SJSA1 (cell line): Measurements from ENCODE around the gene ADCY9. TPM values are rescaled to one million over a fixed set of nuclear protein-coding genes. Genes with fewer than 3 reads are reported as not detected.
A peak's percentile ranks its signal among the peaks of the same experiment; 100 is the strongest.

Source experiments
- DNase-seq, 2 experiments: peaks; one replicate each; pipeline ENCODE4 v3.0.0-alpha.2; 2015 to 2020; ENCODE audit warnings: low spot score in 2 of 2, low read depth in 1 of 2
- H3K27ac ChIP-seq: fragments of 250-450 bp; sonication (Bioruptor Pico); 2 replicates; pipeline ENCODE4 v1.5.1; 2020; ENCODE audit warnings: mild to moderate bottlenecking, moderate library complexity
- H3K27me3 ChIP-seq: fragments of 250-450 bp; sonication (Bioruptor Pico); replicated peaks from 2 replicates; pipeline ENCODE4 v1.5.1; 2020; ENCODE audit warnings: mild to moderate bottlenecking, moderate library complexity
- H3K36me3 ChIP-seq: fragments of 250-450 bp; sonication (Bioruptor Pico); 2 replicates; pipeline ENCODE4 v1.5.1; 2020; ENCODE audit warnings: mild to moderate bottlenecking
- H3K4me1 ChIP-seq: fragments of 250-450 bp; sonication (Bioruptor Pico); replicated peaks from 2 replicates; pipeline ENCODE4 v1.6.1; 2021; ENCODE audit warnings: mild to moderate bottlenecking
- H3K4me3 ChIP-seq: fragments of 250-450 bp; sonication (Bioruptor Pico); 2 replicates; pipeline ENCODE4 v1.5.1; 2020; ENCODE audit warnings: mild to moderate bottlenecking
- H3K9me3 ChIP-seq: fragments of 250-450 bp; sonication (Bioruptor Pico); replicated peaks from 2 replicates; pipeline ENCODE4 v1.5.1; 2020; ENCODE audit warnings: mild to moderate bottlenecking
- total RNA-seq: library from RNA; depleted of rRNA; stranded (reverse); fragments of >200 nt; shearing (Covaris generic); gene quantifications from 2 replicates; pipeline ENCODE4 v1.2.3, GENCODE V29; 2014

The ADCY9 gene
- total RNA-seq, 1 experiment from 2014 or later = 29.8 TPM

DNA sequence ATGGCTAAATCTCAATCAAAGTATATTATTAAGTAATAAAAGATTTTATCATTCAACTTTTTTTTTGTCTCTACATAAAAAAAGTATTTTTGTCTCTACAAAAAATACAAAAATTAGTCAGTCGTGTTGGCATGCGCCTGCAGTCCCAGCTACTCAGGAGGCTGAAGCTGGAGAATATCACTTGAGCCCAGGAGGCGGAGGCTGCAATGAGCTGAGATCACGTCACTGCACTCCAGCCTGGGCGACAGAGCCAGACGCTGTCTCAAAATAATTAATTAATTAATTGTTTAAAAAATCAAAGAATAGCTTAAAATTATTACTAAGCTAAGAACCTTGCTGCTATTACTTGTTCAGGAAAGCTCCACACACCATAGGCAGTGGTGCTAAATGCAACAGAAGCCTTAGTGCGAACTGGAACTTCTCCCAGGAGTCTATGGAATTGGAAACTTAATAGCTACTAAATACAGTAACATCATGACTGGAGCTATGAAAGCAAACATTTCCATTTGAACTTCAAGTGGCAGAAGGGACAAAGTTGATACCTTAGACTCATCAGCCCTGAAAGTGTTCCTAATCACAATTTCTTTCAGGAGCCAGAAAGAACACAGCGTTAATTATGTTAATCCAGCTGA lies 22.6 kb downstream of the ADCY9 start:
- Histone ChIP-seq H3K4me3 (no peak overlapping the region), H3K27me3 (no peaks in the 10 kb centered on the region), H3K4me1 (peaks cover 19% of the 10 kb centered on the region), H3K36me3 (no peaks in the 10 kb centered on the region; the same call in 1 of the 2 replicates), H3K9me3 (no peaks in the 10 kb centered on the region), H3K27ac (no peak overlapping the region)
- no peak for DNase-seq

DNA sequence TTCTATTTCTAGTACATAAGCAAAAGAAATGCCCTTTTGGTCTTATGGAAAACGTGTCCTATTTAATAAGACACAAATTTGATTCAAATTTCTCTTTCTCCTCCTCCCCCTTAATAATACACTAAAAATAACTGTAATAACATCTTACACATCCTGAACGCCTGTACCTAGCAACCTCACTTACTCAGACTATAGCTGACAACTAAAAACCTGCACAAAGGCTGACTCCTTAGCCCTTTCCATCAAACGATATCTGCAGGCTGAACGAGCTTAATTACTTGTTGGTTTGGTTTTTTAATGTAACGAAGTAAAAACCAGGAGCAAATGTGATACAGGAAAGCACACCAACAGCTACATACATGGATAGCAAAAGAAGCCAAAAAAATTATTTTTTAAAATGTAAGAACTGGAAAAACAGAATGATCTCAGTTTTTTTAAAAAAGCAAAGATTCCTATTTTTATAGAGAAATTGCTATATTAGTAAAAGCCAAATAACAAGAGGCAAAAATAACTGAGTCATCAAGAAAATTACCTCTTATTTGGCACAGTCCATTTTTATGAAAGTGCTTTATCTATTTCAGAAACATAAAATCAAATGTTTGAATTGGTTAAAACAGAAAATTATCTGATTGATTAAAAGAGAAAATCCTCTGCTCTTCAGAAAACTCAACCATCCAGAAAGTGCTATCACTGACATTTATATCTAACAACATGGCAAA lies 23.5 kb downstream of the ADCY9 start:
- Histone ChIP-seq H3K36me3 (no peaks in the 10 kb centered on the region; the same call in 1 of the 2 replicates), H3K4me1 (peaks cover 11% of the 10 kb centered on the region), H3K27me3 (no peaks in the 10 kb centered on the region), H3K9me3 (no peaks in the 10 kb centered on the region), H3K4me3 (no peak overlapping the region), H3K27ac (no peak overlapping the region)
- no peak for DNase-seq

DNA sequence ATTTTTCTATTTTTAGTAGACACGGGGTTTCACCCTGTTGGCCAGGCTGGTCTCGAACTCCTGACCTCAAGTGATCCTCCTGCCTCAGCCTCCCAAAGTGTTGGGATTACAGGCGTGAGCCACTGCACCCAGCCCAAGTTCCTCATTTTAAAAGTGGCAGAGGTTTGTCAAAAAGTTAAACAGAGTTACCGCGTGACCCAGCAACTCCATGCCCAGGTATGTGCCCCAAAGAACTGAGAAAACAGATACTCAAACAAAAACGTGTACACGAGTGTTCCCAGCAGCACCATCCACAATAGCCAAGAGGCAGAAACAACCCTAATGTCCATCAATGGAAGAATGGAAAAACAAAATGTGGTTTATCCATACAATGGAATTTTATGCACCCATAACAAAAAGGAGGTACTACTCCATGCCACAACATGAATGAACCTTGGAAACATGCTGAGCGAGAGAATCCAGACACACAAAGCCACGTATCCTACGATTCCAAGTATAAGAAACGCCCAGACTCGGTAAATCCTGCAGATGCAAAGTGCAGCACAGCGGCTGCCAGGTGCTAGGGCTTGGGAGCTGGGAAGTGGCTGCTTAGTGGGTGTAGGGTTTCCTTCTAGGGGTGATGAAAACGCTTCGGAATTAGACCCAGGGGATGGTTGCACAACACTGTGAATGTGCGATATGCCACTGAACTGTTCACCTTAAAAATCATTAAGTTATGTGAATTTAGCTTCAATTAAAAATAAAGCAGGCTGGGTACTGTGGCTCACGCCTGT lies 24.8 kb downstream of the ADCY9 start:
- Histone ChIP-seq H3K4me3 (no peak overlapping the region), H3K36me3 (no peaks in the 10 kb centered on the region; the same call in 1 of the 2 replicates), H3K9me3 (no peaks in the 10 kb centered on the region), H3K4me1 (peaks cover 8% of the 10 kb centered on the region), H3K27me3 (no peaks in the 10 kb centered on the region), H3K27ac (no peak overlapping the region)
- DNase-seq = peak in 1 of 2 experiments; percentile 12

DNA sequence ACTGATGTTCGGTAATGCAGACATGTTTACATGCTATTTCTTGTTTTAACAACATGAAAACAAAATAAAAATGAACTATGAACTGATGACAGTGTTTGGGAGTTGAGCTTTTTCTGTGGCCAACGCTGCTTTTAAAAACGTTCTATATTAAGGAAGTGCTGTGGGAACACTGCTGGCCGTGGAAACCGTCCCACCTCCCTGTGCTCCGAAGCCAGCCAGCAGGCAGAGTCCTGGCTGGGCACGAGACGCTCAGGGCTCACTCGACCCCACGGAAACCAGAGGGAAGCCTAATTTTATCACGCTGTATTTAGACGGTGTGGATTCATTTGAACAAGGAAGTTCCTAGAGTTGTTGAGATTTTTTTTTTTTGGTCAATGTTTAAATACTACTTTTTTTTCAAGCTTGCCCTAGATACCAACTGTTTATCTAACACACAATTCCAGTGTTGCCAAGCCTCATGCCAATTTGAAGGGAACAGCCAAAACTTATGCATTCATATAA lies 25.8 kb downstream of the ADCY9 start:
- Histone ChIP-seq H3K9me3 (no peaks in the 10 kb centered on the region), H3K4me1 (peaks cover 8% of the 10 kb centered on the region), H3K36me3 (no peaks in the 10 kb centered on the region; the same call in 1 of the 2 replicates), H3K27ac (no peak overlapping the region), H3K4me3 (no peak overlapping the region), H3K27me3 (no peaks in the 10 kb centered on the region)
- DNase-seq = peak in 1 of 2 experiments; percentile 30

DNA sequence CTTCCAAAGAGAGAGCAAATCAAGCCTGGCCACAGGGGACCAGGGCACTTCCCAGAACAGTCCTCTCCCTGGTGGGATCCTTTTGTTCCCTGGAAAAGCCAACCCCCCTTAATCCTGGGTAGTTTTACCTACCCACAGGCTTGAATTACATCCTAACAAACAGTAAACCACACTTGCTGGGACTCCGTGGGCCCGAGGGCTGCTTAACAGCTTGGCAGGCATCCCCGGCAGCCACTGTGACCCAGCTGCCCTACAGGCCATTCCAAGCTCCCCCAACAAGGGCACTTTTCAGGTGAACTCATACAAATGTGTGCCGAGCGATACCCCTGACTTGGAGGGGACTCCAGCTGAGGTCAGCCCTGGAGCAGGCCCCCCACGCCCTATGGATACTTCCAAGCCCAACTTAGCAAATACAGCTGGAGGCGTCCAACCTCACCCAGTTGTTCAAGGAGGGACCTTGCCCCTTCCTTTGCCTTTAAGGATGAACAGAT lies 26.4 kb downstream of the ADCY9 start:
- Histone ChIP-seq H3K27ac (no peak overlapping the region), H3K9me3 (no peaks in the 10 kb centered on the region), H3K36me3 (no peaks in the 10 kb centered on the region; the same call in 1 of the 2 replicates), H3K4me3 (no peak overlapping the region), H3K27me3 (no peaks in the 10 kb centered on the region), H3K4me1 (peaks cover 8% of the 10 kb centered on the region)
- DNase-seq = peak in 1 of 2 experiments; percentile 20

DNA sequence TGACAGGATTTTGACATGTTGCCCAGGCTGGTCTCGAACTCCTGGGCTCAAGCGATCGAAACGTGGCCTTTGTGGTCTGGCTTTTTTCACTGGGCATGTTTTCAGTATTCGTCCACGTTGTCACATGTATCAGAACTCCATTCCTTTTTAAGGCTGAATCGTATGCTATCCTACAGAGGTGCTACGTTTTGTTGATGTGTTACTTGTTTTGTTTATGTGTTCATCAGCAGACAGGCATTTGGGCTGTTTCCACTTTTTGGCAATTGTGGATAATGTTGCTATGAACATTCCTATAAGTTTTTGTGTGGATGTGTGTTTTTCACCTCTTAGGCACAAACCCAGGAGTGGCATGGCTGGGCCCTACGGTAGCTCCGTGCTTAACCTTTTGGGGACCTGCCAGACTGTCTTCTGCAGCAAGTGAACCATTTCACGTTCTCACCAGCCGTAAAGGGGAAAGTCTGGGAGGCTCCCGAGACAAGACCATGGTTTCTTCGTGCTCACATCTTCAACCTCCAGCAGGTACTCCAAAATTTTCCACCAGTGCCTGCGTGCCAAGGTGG lies 26.9 kb downstream of the ADCY9 start:
- Histone ChIP-seq H3K27ac (no peak overlapping the region), H3K36me3 (no peaks in the 10 kb centered on the region; the same call in 1 of the 2 replicates), H3K4me1 (peaks cover 8% of the 10 kb centered on the region), H3K9me3 (no peaks in the 10 kb centered on the region), H3K27me3 (no peaks in the 10 kb centered on the region), H3K4me3 (no peak overlapping the region)
- peak in 1 of 2 experiments; percentile 28 for DNase-seq

DNA sequence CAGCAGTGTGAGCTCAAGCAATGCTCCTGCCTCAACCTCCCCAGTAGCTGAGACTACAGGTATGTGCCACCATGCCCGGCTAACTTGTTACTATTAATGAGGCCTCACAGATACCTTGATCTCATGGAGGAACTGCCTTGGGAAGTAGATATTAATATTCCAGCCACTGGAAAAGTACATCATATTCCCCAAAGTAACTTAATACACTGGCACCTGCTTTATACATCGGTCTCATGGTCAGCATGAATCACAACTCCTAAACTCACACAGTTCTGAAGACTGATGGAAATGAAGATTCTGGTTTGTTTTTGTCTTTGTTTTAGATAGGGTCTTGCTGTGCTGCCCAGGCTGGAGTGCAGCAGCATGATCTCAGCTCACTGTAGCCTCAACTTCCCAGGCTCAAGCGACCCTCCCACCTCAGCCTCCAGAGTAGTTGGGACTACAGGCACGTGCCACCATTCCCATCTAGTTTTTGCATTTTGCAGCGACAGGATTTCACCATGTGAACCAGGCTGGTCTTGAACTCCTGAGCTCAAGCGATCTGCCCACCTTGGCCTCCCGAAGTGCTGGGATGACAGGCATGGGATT lies 28.2 kb downstream of the ADCY9 start:
- Histone ChIP-seq H3K27me3 (no peaks in the 10 kb centered on the region), H3K36me3 (no peaks in the 10 kb centered on the region; the same call in 1 of the 2 replicates), H3K9me3 (no peaks in the 10 kb centered on the region), H3K4me1 (peaks cover 8% of the 10 kb centered on the region), H3K27ac (no peak overlapping the region), H3K4me3 (no peak overlapping the region)
- DNase-seq = peak in 1 of 2 experiments; percentile 21

DNA sequence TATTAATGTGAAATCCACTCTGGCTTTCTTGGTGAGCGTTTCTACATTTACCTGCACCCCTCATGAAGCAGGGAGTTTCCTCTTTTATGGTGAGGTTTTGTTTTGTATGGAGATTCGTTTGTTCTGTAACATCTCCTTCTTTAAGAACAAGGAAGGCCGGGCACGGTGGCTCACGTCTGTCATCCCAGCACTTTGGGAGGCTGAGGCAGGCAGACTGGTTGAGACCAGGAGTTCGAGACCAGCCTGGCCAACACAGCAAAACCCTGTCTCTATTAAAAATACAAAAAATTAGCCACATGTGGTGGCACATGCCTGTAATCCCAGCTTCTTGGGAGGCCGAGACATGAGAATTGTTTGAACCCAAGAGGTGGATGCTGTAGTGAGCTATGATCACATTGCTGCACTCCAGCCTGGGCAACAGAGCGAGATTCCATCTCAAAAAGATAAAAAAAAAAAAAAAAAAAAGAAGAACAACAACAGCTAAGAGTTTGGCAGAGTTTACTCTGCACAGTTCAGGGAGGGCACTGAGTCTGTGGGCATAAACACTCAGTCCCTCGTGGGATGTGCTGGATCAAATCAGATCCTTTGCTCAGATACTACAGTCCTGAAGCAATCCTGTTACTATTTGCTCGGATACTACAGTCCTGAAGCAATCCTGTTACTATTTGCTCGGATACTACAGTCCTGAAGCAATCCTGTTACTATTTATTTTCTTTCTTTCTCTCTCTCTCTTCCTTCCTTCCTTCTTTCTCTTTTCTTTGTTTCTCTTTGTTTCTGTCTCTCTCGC lies 28.9 kb downstream of the ADCY9 start:
- DNase-seq = peak in 1 of 2 experiments; percentile 21
- Histone ChIP-seq H3K36me3 (no peaks in the 10 kb centered on the region; the same call in 1 of the 2 replicates), H3K27ac (no peak overlapping the region), H3K4me1 (peaks cover 8% of the 10 kb centered on the region), H3K9me3 (no peaks in the 10 kb centered on the region), H3K4me3 (no peak overlapping the region), H3K27me3 (no peaks in the 10 kb centered on the region)

DNA sequence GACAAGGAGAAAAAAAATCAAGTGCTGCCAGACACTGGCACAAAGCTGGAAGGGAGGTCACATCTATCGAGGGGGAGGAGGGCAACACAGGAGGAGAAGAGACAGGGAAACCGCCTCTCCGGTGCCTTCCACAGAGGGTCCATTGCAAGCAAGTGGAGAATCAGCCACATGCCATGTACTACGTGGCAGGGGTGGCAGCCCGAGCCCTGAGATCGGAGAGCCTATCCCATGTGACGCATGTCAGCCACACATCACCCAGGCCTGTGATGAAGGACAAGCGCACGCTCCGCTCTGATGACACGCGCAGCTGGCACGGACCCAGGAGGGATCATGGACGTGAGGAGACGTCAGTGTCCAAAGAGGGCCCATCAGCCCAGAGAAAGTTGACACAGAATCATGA lies 30.1 kb downstream of the ADCY9 start:
- H3K4me1 ChIP-seq = peaks cover 8% of the 10 kb centered on the region
- no peak overlapping the region for H3K4me3 ChIP-seq
- H3K9me3 ChIP-seq = no peaks in the 10 kb centered on the region
- peak in 1 of 2 experiments; percentile 38 for DNase-seq
- H3K27ac ChIP-seq = no peak overlapping the region
- H3K27me3 ChIP-seq = no peaks in the 10 kb centered on the region
- no peaks in the 10 kb centered on the region; the same call in 1 of the 2 replicates for H3K36me3 ChIP-seq

DNA sequence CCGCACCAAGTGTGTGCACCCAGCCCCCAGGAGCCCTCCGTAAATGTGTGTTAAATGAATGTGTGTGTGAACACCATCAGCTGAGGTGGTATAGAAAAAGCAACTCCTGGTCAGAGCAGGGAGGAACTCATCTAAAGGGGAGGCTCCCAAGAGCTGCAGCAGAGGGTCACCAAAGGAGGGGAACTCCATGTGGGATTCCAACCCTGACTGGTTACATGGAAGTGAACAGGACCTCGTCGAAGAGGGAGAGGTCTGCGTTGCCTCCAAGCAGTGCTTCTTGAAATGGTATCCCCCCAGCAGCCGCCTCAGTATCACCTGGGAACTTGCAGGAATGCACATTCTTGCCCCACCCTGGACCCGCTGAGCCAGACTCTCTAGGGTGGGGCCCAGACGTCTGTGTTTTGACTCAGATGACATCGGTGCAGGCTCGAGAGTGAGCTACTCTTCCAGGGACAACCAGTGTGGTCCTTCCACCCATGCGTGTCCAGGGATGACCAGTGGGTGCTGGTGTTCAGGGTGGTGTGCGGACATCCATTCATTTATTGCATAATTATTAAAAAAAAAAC lies 30.8 kb downstream of the ADCY9 start:
- Histone ChIP-seq H3K4me3 (no peak overlapping the region), H3K27ac (no peak overlapping the region), H3K4me1 (peaks cover 8% of the 10 kb centered on the region), H3K27me3 (no peaks in the 10 kb centered on the region), H3K36me3 (no peaks in the 10 kb centered on the region; the same call in 1 of the 2 replicates), H3K9me3 (no peaks in the 10 kb centered on the region)
- peak in 1 of 2 experiments; percentile 39 for DNase-seq

DNA sequence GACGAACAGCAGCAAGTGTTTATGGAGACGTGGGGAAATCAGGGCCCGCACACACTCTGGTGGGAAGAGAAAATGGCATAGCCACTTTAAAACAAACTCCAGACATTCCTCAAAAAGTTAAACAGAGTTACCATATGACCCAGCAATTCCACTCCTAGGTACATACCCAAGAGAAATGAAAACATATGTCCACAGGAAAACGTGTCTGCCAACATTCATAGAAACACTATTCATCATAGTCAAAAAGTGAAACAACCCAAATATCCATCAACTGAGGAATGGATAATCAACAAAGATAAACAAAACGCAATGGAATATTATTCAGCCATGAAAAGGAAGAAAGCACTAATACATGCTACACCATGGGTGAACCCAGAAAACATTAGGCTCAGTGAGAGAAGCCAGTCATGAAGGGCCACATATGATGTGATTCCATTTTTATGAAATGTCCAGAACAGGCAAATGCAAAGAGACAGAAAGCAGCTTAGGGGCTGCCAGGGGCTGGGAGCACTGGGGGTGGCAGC lies 32.8 kb downstream of the ADCY9 start:
- Histone ChIP-seq H3K9me3 (no peaks in the 10 kb centered on the region), H3K27me3 (no peaks in the 10 kb centered on the region), H3K4me1 (no peaks in the 10 kb centered on the region; the same call in 1 of the 2 replicates), H3K36me3 (no peaks in the 10 kb centered on the region), H3K4me3 (no peak overlapping the region), H3K27ac (no peak overlapping the region)
- DNase-seq = no peak

DNA sequence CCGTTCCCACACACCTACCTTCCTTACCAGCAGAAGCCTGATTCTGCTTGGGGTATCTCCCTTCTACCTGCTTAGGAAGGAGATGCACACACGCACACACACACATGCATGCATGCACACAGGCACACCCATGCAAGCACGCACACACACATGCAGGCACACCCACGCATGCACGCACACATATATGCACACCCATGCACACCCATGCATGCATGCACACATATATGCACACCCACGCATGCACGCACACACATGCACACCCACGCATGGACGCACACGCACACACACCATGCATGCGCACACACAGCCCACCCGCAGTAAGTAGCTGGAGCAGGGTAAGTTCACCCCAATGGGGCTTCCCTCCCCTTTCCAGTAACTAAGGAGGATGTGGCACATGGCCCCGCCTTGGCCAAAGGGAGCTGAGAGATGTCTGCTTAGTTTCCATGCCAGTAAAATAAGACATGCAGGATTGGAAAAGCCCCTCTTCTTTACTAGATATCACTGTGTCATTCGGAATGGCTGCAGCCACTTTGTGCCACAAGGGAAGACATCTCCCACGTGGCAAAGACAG lies 33.7 kb downstream of the ADCY9 start:
- Histone ChIP-seq H3K27ac (no peak overlapping the region), H3K36me3 (no peaks in the 10 kb centered on the region), H3K9me3 (no peaks in the 10 kb centered on the region), H3K4me1 (no peaks in the 10 kb centered on the region), H3K27me3 (no peaks in the 10 kb centered on the region), H3K4me3 (no peak overlapping the region)
- peak in 1 of 2 experiments; percentile 18 for DNase-seq
